GM06990 (cell line): ENCODE results near the gene VWA8.

Source experiments
- DNase-seq: peaks from one replicate; pipeline ENCODE4 v3.0.0-alpha.2; 2011; ENCODE audit not compliant: insufficient read length; ENCODE audit errors: extremely low read depth
- H3K27me3 ChIP-seq: replicated peaks from 2 replicates; pipeline ENCODE4 v1.6.0; 2011; ENCODE audit warnings: low read length; ENCODE audit not compliant: control insufficient read depth, insufficient read depth
- H3K36me3 ChIP-seq: 2 replicates; pipeline ENCODE4 v1.5.1; 2011; ENCODE audit warnings: low read length; ENCODE audit not compliant: control insufficient read depth, insufficient read depth
- H3K4me3 ChIP-seq: replicated peaks from 2 replicates; pipeline ENCODE4 v1.5.1; 2011; ENCODE audit warnings: low read depth, mild to moderate bottlenecking, control low read depth, low read length
- CTCF ChIP-seq: IDR thresholded peaks from 2 replicates; pipeline ENCODE4 v1.5.1; 2011; ENCODE audit warnings: low read length, control low read depth, mild to moderate bottlenecking, inconsistent platforms; ENCODE audit not compliant: insufficient read depth, poor library complexity, severe bottlenecking

The VWA8 gene

GRCh38 chr13:41609828-41610227 lies 351.1 kb downstream of the VWA8 start:
- no peak for DNase-seq

GRCh38 chr13:41608839-41609177 lies 352.1 kb downstream of the VWA8 start:
- TF ChIP-seq CTCF = no peak
- Histone ChIP-seq H3K27me3 (no peaks in the 10 kb centered on the region), H3K4me3 (no peak overlapping the region), H3K36me3 (peaks cover 3% of the 10 kb centered on the region)
- DNase-seq = no peak

More at GRCh38 chr13:41609828-41610227, 351.1 kb downstream of the VWA8 start:
- peaks cover 5% of the 10 kb centered on the region for H3K36me3 ChIP-seq
- H3K27me3 ChIP-seq = no peaks in the 10 kb centered on the region
- no peak for TF ChIP-seq CTCF
- H3K4me3 ChIP-seq = no peak overlapping the region

- no peak for DNase-seq
- Histone ChIP-seq H3K36me3 (peaks cover 6% of the 10 kb centered on the region), H3K4me3 (no peak overlapping the region), H3K27me3 (no peaks in the 10 kb centered on the region)
- TF ChIP-seq CTCF = no peak
These were observed 352.6 kb downstream of the VWA8 start for GRCh38 chr13:41608111-41608838.

- Histone ChIP-seq H3K27me3 (no peaks in the 10 kb centered on the region), H3K4me3 (no peak overlapping the region), H3K36me3 (peaks cover 6% of the 10 kb centered on the region)
- TF ChIP-seq CTCF = no peak
- DNase-seq = no peak
These were observed 354.3 kb downstream of the VWA8 start for GRCh38 chr13:41606646-41607045.

- Histone ChIP-seq H3K27me3 (no peaks in the 10 kb centered on the region), H3K4me3 (no peak overlapping the region), H3K36me3 (peaks cover 3% of the 10 kb centered on the region)
- no peak for DNase-seq
- TF ChIP-seq CTCF = no peak
These were observed 355.3 kb downstream of the VWA8 start for GRCh38 chr13:41605319-41606285.
